DND-41 (cell line): ENCODE measurements around the gene ZNF143.
"Not testable (repeated sequence)": the region's sequence is repeated elsewhere in the genome, so short reads cannot be mapped to it uniquely, and the experiment has no call there.

Experiments used
- ATAC-seq: fragments of 200-7000 bp; cut with Tn5 transposase; 3 replicates; pipeline ENCODE4 v1.9.1; 2021; ENCODE audit warnings: low read depth; ENCODE audit not compliant: insufficient read depth
- DNase-seq: peaks from one replicate; pipeline ENCODE4 v3.0.0-alpha.2; 2020
- H2AFZ ChIP-seq: 2 replicates; pipeline ENCODE4 v1.6.0; 2012; ENCODE audit warnings: low read depth, low read length
- H3K27ac ChIP-seq: 2 replicates; pipeline ENCODE4 v1.5.1; 2012; ENCODE audit warnings: low read length, inconsistent platforms
- H3K27me3 ChIP-seq: fragments of 200-600 bp; sonication (generic); 2 replicates; pipeline ENCODE4 v1.6.0; 2012; ENCODE audit warnings: low read length, mild to moderate bottlenecking, inconsistent platforms; ENCODE audit not compliant: insufficient read depth, poor library complexity
- H3K36me3 ChIP-seq: 2 replicates; pipeline ENCODE4 v1.5.1; 2012; ENCODE audit warnings: low read length, inconsistent platforms; ENCODE audit not compliant: insufficient read depth
- H3K4me1 ChIP-seq: 2 replicates; pipeline ENCODE4 v1.5.1; 2012; ENCODE audit warnings: mild to moderate bottlenecking, low read length; ENCODE audit not compliant: insufficient read depth
- H3K4me2 ChIP-seq: 2 replicates; pipeline ENCODE4 v1.6.0; 2012; ENCODE audit warnings: mild to moderate bottlenecking, moderate library complexity, low read length, inconsistent platforms; ENCODE audit not compliant: insufficient read depth
- H3K4me3 ChIP-seq, 2 experiments: fragments of 200-600 bp in 1 of 2; shearing (Covaris generic) in 1 of 2; 2 replicates each; pipeline ENCODE4 v1.5.1; 2012 to 2016; ENCODE audit warnings: inconsistent platforms in 2 of 2, low read length in 2 of 2, mild to moderate bottlenecking in 2 of 2, low read depth in 1 of 2, moderate library complexity in 1 of 2
- H3K79me2 ChIP-seq: 2 replicates; pipeline ENCODE4 v1.6.0; 2012; ENCODE audit warnings: low read length, inconsistent platforms; ENCODE audit not compliant: insufficient read depth
- H3K9ac ChIP-seq: 2 replicates; pipeline ENCODE4 v1.6.0; 2012; ENCODE audit warnings: low read depth, mild to moderate bottlenecking, inconsistent platforms, low read length, moderate library complexity
- H3K9me3 ChIP-seq: 2 replicates; pipeline ENCODE4 v1.5.1; 2012; ENCODE audit warnings: low read length, moderate library complexity, mild to moderate bottlenecking, inconsistent platforms; ENCODE audit not compliant: insufficient read depth, severe bottlenecking
- H4K20me1 ChIP-seq: 2 replicates; pipeline ENCODE4 v1.6.0; 2012; ENCODE audit warnings: low read length; ENCODE audit not compliant: insufficient read depth
- EZH2 ChIP-seq: IDR thresholded peaks from 3 replicates; pipeline ENCODE4 v1.6.1; 2012; ENCODE audit warnings: borderline replicate concordance, low read depth, mild to moderate bottlenecking, moderate library complexity, low read length, inconsistent platforms; ENCODE audit not compliant: severe bottlenecking
- TF ChIP-seq, protein P1 (sequence below): IDR thresholded peaks from 2 replicates; pipeline ENCODE4 v1.5.1; 2012; ENCODE audit warnings: borderline replicate concordance, low read length, moderate library complexity, mild to moderate bottlenecking; ENCODE audit not compliant: poor library complexity, severe bottlenecking; ENCODE audit errors: extremely low read depth

ZNF143 gene

GRCh38 chr11:9512370-9513019 lies 51.7 kb downstream of the ZNF143 start:
- no peak overlapping the region for H3K4me3 ChIP-seq
- H3K27ac ChIP-seq = no peak overlapping the region
- no peak overlapping the region for H3K4me2 ChIP-seq
- H3K4me1 ChIP-seq = no peaks in the 10 kb centered on the region
- H3K9ac ChIP-seq = no peak overlapping the region
- H3K79me2 ChIP-seq = no peaks in the 10 kb centered on the region
- no peak for ATAC-seq
- H4K20me1 ChIP-seq = no peaks in the 10 kb centered on the region
- no peak for DNase-seq
- no peaks in the 10 kb centered on the region for H3K27me3 ChIP-seq
- no peak for TF ChIP-seq EZH2
- TF ChIP-seq, protein P1, sequence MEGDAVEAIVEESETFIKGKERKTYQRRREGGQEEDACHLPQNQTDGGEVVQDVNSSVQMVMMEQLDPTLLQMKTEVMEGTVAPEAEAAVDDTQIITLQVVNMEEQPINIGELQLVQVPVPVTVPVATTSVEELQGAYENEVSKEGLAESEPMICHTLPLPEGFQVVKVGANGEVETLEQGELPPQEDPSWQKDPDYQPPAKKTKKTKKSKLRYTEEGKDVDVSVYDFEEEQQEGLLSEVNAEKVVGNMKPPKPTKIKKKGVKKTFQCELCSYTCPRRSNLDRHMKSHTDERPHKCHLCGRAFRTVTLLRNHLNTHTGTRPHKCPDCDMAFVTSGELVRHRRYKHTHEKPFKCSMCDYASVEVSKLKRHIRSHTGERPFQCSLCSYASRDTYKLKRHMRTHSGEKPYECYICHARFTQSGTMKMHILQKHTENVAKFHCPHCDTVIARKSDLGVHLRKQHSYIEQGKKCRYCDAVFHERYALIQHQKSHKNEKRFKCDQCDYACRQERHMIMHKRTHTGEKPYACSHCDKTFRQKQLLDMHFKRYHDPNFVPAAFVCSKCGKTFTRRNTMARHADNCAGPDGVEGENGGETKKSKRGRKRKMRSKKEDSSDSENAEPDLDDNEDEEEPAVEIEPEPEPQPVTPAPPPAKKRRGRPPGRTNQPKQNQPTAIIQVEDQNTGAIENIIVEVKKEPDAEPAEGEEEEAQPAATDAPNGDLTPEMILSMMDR = no peak
- no peaks in the 10 kb centered on the region for H3K9me3 ChIP-seq
- H2AFZ ChIP-seq = no peak overlapping the region
- H3K36me3 ChIP-seq = peaks cover 55% of the 10 kb centered on the region

GRCh38 chr11:9514576-9514975 lies 53.8 kb downstream of the ZNF143 start:
- not testable (repeated sequence) for H3K4me2 ChIP-seq, H3K9me3 ChIP-seq, H2AFZ ChIP-seq, H3K4me1 ChIP-seq, H3K9ac ChIP-seq, H3K79me2 ChIP-seq, DNase-seq, H3K27me3 ChIP-seq, H4K20me1 ChIP-seq, H3K27ac ChIP-seq, ATAC-seq, H3K4me3 ChIP-seq
- H3K36me3 ChIP-seq = peaks cover 48% of the 10 kb centered on the region

GRCh38 chr11:9516113-9516512 lies 55.3 kb downstream of the ZNF143 start:
- no peak overlapping the region for H3K27ac ChIP-seq
- no peak for DNase-seq
- no peak overlapping the region for H2AFZ ChIP-seq
- H3K36me3 ChIP-seq = peaks cover 46% of the 10 kb centered on the region
- no peaks in the 10 kb centered on the region for H4K20me1 ChIP-seq
- H3K79me2 ChIP-seq = no peaks in the 10 kb centered on the region
- H3K9ac ChIP-seq = no peak overlapping the region
- H3K4me1 ChIP-seq = no peaks in the 10 kb centered on the region
- no peak overlapping the region for H3K4me2 ChIP-seq
- no peak overlapping the region for H3K4me3 ChIP-seq
- TF ChIP-seq, protein P1 = no peak
- TF ChIP-seq EZH2 = no peak
- no peaks in the 10 kb centered on the region for H3K9me3 ChIP-seq
- no peak for ATAC-seq
- H3K27me3 ChIP-seq = no peaks in the 10 kb centered on the region

DNA sequence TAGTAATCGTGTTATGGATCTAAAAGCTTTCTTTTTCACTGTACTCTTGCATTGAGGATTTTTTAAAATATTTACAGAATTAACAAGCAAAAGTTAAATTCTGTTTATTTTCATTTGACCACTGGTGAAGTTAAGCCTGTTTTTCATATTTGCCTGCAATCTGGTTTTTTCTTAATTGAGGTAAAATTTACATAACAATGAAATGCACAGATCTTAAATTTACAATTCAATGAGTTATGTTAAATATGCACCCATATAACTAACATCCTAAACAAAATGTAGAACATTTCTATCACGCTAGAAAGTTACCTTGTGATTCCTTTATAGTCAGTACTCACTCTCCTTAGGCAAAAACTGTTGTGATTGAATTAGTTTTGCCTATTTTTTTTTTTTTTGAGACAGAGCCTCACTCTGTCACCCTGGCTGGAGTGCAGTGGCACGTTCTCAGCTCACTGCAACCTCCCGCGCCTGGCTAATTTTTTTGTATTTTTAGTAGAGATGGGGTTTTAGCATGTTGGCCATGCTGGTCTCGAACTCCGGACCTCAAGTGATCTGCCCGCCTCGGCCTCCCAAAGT lies 58.1 kb downstream of the ZNF143 start:
- no peak overlapping the region for H3K27ac ChIP-seq
- DNase-seq = no peak
- no peak for TF ChIP-seq EZH2
- TF ChIP-seq, protein P1 = no peak
- no peaks in the 10 kb centered on the region for H3K27me3 ChIP-seq
- no peaks in the 10 kb centered on the region for H3K4me1 ChIP-seq
- H3K36me3 ChIP-seq = peaks cover 30% of the 10 kb centered on the region
- no peak overlapping the region for H3K4me2 ChIP-seq
- no peaks in the 10 kb centered on the region for H3K79me2 ChIP-seq
- ATAC-seq = no peak
- H3K9me3 ChIP-seq = no peaks in the 10 kb centered on the region
- H2AFZ ChIP-seq = no peak overlapping the region
- no peak overlapping the region for H3K4me3 ChIP-seq
- no peaks in the 10 kb centered on the region for H4K20me1 ChIP-seq
- no peak overlapping the region for H3K9ac ChIP-seq
